ENCODE data around the gene PATZ1.
"Not testable (repeated sequence)": the region's sequence is repeated elsewhere in the genome, so short reads cannot be mapped to it uniquely, and the experiment has no call there.

PATZ1 gene

GRCh38 chr22:31343235-31344191 is 2.6 kb downstream of the PATZ1 start:
- DNase-seq (ENCODE audit: low read depth) = no peak

- no peak for DNase-seq (ENCODE audit: low read depth)
Observed at GRCh38 chr22:31342389-31343140, 3.6 kb downstream of the PATZ1 start.

- no peak for DNase-seq (ENCODE audit: low read depth)
Observed at GRCh38 chr22:31341386-31342088, 4.6 kb downstream of the PATZ1 start.

GRCh38 chr22:31340765-31341247 is 5.3 kb downstream of the PATZ1 start:
- no peak for DNase-seq (ENCODE audit: low read depth)

GRCh38 chr22:31340360-31340759 is 5.8 kb downstream of the PATZ1 start:
- no peak for DNase-seq (ENCODE audit: low read depth)

GRCh38 chr22:31339148-31339832 is 6.9 kb downstream of the PATZ1 start:
- no peak for DNase-seq (ENCODE audit: low read depth)

GRCh38 chr22:31337178-31337577 is 9.0 kb downstream of the PATZ1 start:
- no peak for DNase-seq (ENCODE audit: low read depth)

- no peak for DNase-seq (ENCODE audit: low read depth)
Observed at GRCh38 chr22:31334329-31334728, 11.8 kb downstream of the PATZ1 start.

GRCh38 chr22:31333641-31334040 is 12.5 kb downstream of the PATZ1 start:
- no peak for DNase-seq (ENCODE audit: low read depth)

- DNase-seq (ENCODE audit: low read depth) = no peak
Observed at GRCh38 chr22:31332886-31333285, 13.3 kb downstream of the PATZ1 start.

- DNase-seq (ENCODE audit: low read depth) = no peak
Observed at GRCh38 chr22:31332010-31332409, 14.1 kb downstream of the PATZ1 start.

GRCh38 chr22:31329453-31330215 is 16.5 kb downstream of the PATZ1 start:
- no peak for DNase-seq (ENCODE audit: low read depth)

GRCh38 chr22:31329029-31329428 is 17.1 kb downstream of the PATZ1 start:
- DNase-seq (ENCODE audit: low read depth) = no peak

GRCh38 chr22:31328544-31328960 is 17.6 kb downstream of the PATZ1 start:
- no peak for DNase-seq (ENCODE audit: low read depth)

GRCh38 chr22:31327806-31328543 is 18.2 kb downstream of the PATZ1 start:
- DNase-seq (ENCODE audit: low read depth) = no peak

- no peak for DNase-seq (ENCODE audit: low read depth)
Observed at GRCh38 chr22:31326877-31327276, 19.3 kb downstream of the PATZ1 start.

- no peak for DNase-seq (ENCODE audit: low read depth)
Observed at GRCh38 chr22:31323578-31324550, 22.3 kb downstream of the PATZ1 start.

- no peak for DNase-seq (ENCODE audit: low read depth)
Observed at GRCh38 chr22:31321421-31321820, 24.7 kb downstream of the PATZ1 start.

- not testable (repeated sequence) for DNase-seq (ENCODE audit: low read depth)
Observed at GRCh38 chr22:31314220-31314619, 31.9 kb downstream of the PATZ1 start.

Data from GM04504 (cell line).